Lower leg skin (tissue), 3 donors: ENCODE data around the gene DCX.

Experiments used
- POLR2A ChIP-seq, 2 donors: fragments of 450-650 bp; IDR thresholded peaks; one replicate each; pipeline ENCODE4 v1.6.1; 2016 to 2017; ENCODE audit warnings: antibody characterized with exemption in 2 of 2, mild to moderate bottlenecking in 1 of 2, moderate library complexity in 1 of 2
- TF ChIP-seq, protein P1 (sequence below), 3 donors: fragments of 450-650 bp; IDR thresholded peaks; one replicate each; pipeline ENCODE4 v1.5.1; 2016; ENCODE audit warnings: antibody characterized with exemption in 3 of 3, mild to moderate bottlenecking in 3 of 3, moderate library complexity in 2 of 3

DNA sequence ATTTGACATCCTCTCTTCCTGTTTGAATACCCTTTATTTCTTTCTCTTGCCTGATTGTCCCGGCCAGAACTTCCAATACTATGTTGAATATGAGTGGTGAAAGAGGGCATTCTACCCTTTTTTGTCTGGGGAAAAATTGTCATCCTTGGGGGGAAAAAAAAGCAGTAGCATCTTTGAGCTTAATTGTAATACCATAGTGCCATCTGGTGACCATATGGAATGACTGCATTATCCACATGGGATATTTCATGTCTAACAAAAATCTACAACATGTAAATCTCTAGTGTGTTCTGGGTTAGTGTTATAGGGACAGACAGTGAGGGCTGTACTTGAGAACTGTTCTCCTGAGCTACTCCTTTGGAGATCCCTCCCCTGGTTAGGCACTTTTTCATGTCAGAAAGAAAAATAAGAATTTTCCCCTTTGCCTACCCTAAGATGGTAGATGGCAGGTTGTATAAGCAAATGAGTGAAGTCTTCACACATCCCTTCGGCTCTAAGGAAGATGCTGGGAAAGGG is 167.7 kb downstream of the DCX start:
- TF ChIP-seq, protein P1, sequence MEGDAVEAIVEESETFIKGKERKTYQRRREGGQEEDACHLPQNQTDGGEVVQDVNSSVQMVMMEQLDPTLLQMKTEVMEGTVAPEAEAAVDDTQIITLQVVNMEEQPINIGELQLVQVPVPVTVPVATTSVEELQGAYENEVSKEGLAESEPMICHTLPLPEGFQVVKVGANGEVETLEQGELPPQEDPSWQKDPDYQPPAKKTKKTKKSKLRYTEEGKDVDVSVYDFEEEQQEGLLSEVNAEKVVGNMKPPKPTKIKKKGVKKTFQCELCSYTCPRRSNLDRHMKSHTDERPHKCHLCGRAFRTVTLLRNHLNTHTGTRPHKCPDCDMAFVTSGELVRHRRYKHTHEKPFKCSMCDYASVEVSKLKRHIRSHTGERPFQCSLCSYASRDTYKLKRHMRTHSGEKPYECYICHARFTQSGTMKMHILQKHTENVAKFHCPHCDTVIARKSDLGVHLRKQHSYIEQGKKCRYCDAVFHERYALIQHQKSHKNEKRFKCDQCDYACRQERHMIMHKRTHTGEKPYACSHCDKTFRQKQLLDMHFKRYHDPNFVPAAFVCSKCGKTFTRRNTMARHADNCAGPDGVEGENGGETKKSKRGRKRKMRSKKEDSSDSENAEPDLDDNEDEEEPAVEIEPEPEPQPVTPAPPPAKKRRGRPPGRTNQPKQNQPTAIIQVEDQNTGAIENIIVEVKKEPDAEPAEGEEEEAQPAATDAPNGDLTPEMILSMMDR (IDR thresholded peaks at IDR 0.05) = no peak
- no peak for TF ChIP-seq POLR2A (IDR thresholded peaks at IDR 0.05)
